A549 (cell line): ENCODE results near the gene BEX3. TPM values are rescaled to one million over a fixed set of nuclear protein-coding genes. Genes with fewer than 3 reads are reported as not detected.
"Not testable (repeated sequence)": the region's sequence is repeated elsewhere in the genome, so short reads cannot be mapped to it uniquely, and the experiment has no call there.

Experiments used
- ATAC-seq, 2 experiments: fragments of 200-7000 bp in 1 of 2; fragments of >200 bp in 1 of 2; cut with Nextera tagmentation in 1 of 2; cut with Tn5 transposase in 1 of 2; 3 replicates each; pipeline versions ENCODE4 v1.8.0 to v1.9.1; 2018 to 2020; ENCODE audit warnings: mild to moderate bottlenecking in 1 of 2, moderate library complexity in 1 of 2
- CTCF ChIA-PET: fragments of 300-600 bp; sonication (Branson Sonifier 250); formaldehyde crosslinking; extraction: SDS; loops from one replicate; lab custom pipeline; 2021; ENCODE audit warnings: antibody characterized with exemption, inconsistent platforms; lab: Yijun Ruan, JAX
- POLR2A ChIA-PET: fragments of 350-600 bp; formaldehyde crosslinking; extraction: SDS; loops from one replicate; lab custom pipeline; 2021; ENCODE audit warnings: antibody characterized with exemption, inconsistent platforms; lab: Yijun Ruan, JAX
- DNase-seq, 2 experiments: peaks; one replicate each; pipeline versions ENCODE4 v3.0.0 to v3.0.0-alpha.2; 2011 to 2016; ENCODE audit warnings: low read depth in 1 of 2, low spot score in 1 of 2
- FAIRE-seq: peaks from 2 replicates; lab custom pipeline; 2011; peaks lifted over from hg19 to GRCh38; lab: Jason Lieb, UNC
- H3K27ac ChIP-seq, 2 experiments: fragments of >200 bp; sonication (Bioruptor Twin); formaldehyde crosslinking; 3 replicates each; pipeline ENCODE4 v1.5.1; 2016 to 2017
- H3K4me1 ChIP-seq: fragments of >200 bp; sonication (Bioruptor Twin); formaldehyde crosslinking; 3 replicates; pipeline ENCODE4 v1.6.1; 2016
- H3K4me2 ChIP-seq: fragments of >200 bp; sonication (Bioruptor Twin); formaldehyde crosslinking; 3 replicates; pipeline ENCODE4 v1.6.1; 2016
- H3K4me3 ChIP-seq: fragments of >200 bp; sonication (Bioruptor Twin); formaldehyde crosslinking; 3 replicates; pipeline ENCODE4 v1.5.1; 2016
- H3K9me3 ChIP-seq: fragments of >200 bp; sonication (Bioruptor Twin); formaldehyde crosslinking; 3 replicates; pipeline ENCODE4 v1.6.1; 2016
- ATOH8 ChIP-seq: fragments of 250-450 bp; sonication (Bioruptor Pico); IDR thresholded peaks from 2 replicates; pipeline ENCODE4 v1.5.0; 2020; ENCODE audit warnings: low read depth, mild to moderate bottlenecking, moderate library complexity
- CEBPB ChIP-seq, 2 experiments: fragments of >200 bp in 1 of 2; sonication (Bioruptor Twin) in 1 of 2; formaldehyde crosslinking in 1 of 2; IDR thresholded peaks; 2 replicates each; pipeline ENCODE4 v1.6.1; 2012 to 2016
- CHD4 ChIP-seq: fragments of 200-600 bp; sonication (generic); IDR thresholded peaks from 2 replicates; pipeline ENCODE4 v1.6.1; 2016; ENCODE audit warnings: antibody characterized with exemption, mild to moderate bottlenecking, borderline replicate concordance
- E2F6 ChIP-seq: IDR thresholded peaks from 2 replicates; pipeline ENCODE4 v1.6.1; 2012; ENCODE audit warnings: low read depth, borderline replicate concordance
- EHF ChIP-seq: fragments of 250-450 bp; sonication (Bioruptor Pico); IDR thresholded peaks from 2 replicates; pipeline ENCODE4 v1.5.0; 2020; ENCODE audit warnings: mild to moderate bottlenecking
- EP300 ChIP-seq, 2 experiments: fragments of >200 bp; sonication (Bioruptor Twin); formaldehyde crosslinking; IDR thresholded peaks; 2 replicates in 1 of 2; 3 replicates in 1 of 2; pipeline ENCODE4 v1.6.1; 2016 to 2017
- FOSB ChIP-seq: fragments of 250-450 bp; sonication (Bioruptor Pico); IDR thresholded peaks from 2 replicates; pipeline ENCODE4 v1.5.0; 2020; ENCODE audit warnings: mild to moderate bottlenecking, moderate library complexity
- HES2 ChIP-seq: fragments of >200 bp; sonication (Bioruptor Twin); formaldehyde crosslinking; IDR thresholded peaks from 2 replicates; pipeline ENCODE4 v1.6.1; 2016
- HMGXB4 ChIP-seq: fragments of 250-450 bp; sonication (Bioruptor Pico); IDR thresholded peaks from 2 replicates; pipeline ENCODE4 v1.5.0; 2021; ENCODE audit warnings: mild to moderate bottlenecking, moderate library complexity, borderline replicate concordance
- JUNB ChIP-seq: fragments of >200 bp; sonication (Bioruptor Twin); formaldehyde crosslinking; IDR thresholded peaks from 2 replicates; pipeline ENCODE4 v1.6.1; 2016
- MAFK ChIP-seq: fragments of 450-650 bp; IDR thresholded peaks from 2 replicates; pipeline ENCODE4 v1.6.1; 2014; ENCODE audit not compliant: partially characterized antibody
- MAX ChIP-seq: IDR thresholded peaks from 2 replicates; pipeline ENCODE4 v1.6.1; 2012
- MAZ ChIP-seq: fragments of 150-350 bp; IDR thresholded peaks from 2 replicates; pipeline ENCODE4 v1.6.1; 2014; ENCODE audit warnings: antibody characterized with exemption, low read depth, low read length, borderline replicate concordance
- MYC ChIP-seq: IDR thresholded peaks from 2 replicates; pipeline ENCODE4 v1.6.1; 2012; ENCODE audit warnings: mild to moderate bottlenecking, inconsistent platforms, low read length, improper control_type of control experiment, borderline replicate concordance
- POLR2A ChIP-seq: IDR thresholded peaks from 2 replicates; pipeline ENCODE4 v1.6.1; 2012; ENCODE audit warnings: mild to moderate bottlenecking, low read length
- RAD21 ChIP-seq, 2 experiments: fragments of >200 bp in 1 of 2; sonication (Bioruptor Twin) in 1 of 2; formaldehyde crosslinking in 1 of 2; IDR thresholded peaks in 1 of 2; conservative IDR thresholded peaks in 1 of 2; 2 replicates in 1 of 2; 3 replicates in 1 of 2; pipeline ENCODE4 v1.6.1; 2012 to 2018; ENCODE audit warnings: inconsistent platforms in 1 of 2
- RNF2 ChIP-seq: fragments of 200-600 bp; sonication (generic); IDR thresholded peaks from 2 replicates; pipeline ENCODE4 v1.6.1; 2016; ENCODE audit warnings: low read depth, mild to moderate bottlenecking, antibody characterized with exemption, moderate library complexity, borderline replicate concordance
- SMC3 ChIP-seq: fragments of >200 bp; sonication (Bioruptor Twin); formaldehyde crosslinking; IDR thresholded peaks from 3 replicates; pipeline ENCODE4 v1.6.1; 2018; ENCODE audit warnings: inconsistent platforms
- SREBF2 ChIP-seq: fragments of 450-650 bp; IDR thresholded peaks from 2 replicates; pipeline ENCODE4 v1.6.1; 2014; ENCODE audit warnings: mild to moderate bottlenecking, moderate library complexity
- WGBS: methylation state at CpG from one replicate; pipeline ENCODE4 v1.1.6; 2017; ENCODE audit errors: missing lambda C conversion rate; 5-methylcytosine and 5-hydroxymethylcytosine counted together
- polyA plus RNA-seq, 4 experiments: library from polyadenylated mRNA; depleted of rRNA in 3 of 4; stranded (reverse); fragments of >200 nt; fragmentation: RNase III in 1 of 4; extraction: RNeasy Plus Mini Kit Qiagen cat#74134 plus additional on column Dnase treatment in 1 of 4; gene quantifications; 2 replicates in 3 of 4; 3 replicates in 1 of 4; pipeline ENCODE4 v1.2.3, GENCODE V29; 2011 to 2017
- TF ChIP-seq, protein P1 (sequence below): IDR thresholded peaks from 2 replicates; pipeline ENCODE4 v1.6.1; 2012
- TF ChIP-seq, protein P2 (sequence below): fragments of 450-650 bp; IDR thresholded peaks from 2 replicates; pipeline ENCODE4 v1.6.1; 2014; ENCODE audit warnings: antibody characterized with exemption
- TF ChIP-seq, protein P3 (sequence below): fragments of 150-350 bp; IDR thresholded peaks from 2 replicates; pipeline ENCODE4 v1.6.1; 2014; ENCODE audit warnings: low read depth, mild to moderate bottlenecking, low read length

BEX3 gene
- polyA plus RNA-seq, 2 of the 4 experiments (the other 2 are of a cell fraction): 382 to 404 TPM

- 5% methylated on average over 12 of the region's 13 CpGs for WGBS
- ChIA-PET CTCF (interaction anchor here (0.6 to 1.7 kb wide), 3 partner anchors 13 to 131 kb away, joined by 5 to 7 read pairs (median 6); no protein-coding TSS in a partner anchor), POLR2A (interaction anchor here (1.0 to 1.7 kb wide), 4 partner anchors 11 to 107 kb away, joined by 3 to 14 read pairs (median 6); partner anchors contain the start of gene BEX3)
- ATAC-seq (peak; percentile 50 to 61; a peak in 4 of 6 replicates), FAIRE-seq (no peak), DNase-seq (no peak)
- Histone ChIP-seq H3K4me2 (peak overlapping the region; percentile 89), H3K27ac (peak overlapping the region; percentile 81 to 85), H3K9me3 (no peaks in the 10 kb centered on the region), H3K4me1 (peaks cover 14% of the 10 kb centered on the region), H3K4me3 (peak overlapping the region; percentile 59)
- TF ChIP-seq, protein P1, sequence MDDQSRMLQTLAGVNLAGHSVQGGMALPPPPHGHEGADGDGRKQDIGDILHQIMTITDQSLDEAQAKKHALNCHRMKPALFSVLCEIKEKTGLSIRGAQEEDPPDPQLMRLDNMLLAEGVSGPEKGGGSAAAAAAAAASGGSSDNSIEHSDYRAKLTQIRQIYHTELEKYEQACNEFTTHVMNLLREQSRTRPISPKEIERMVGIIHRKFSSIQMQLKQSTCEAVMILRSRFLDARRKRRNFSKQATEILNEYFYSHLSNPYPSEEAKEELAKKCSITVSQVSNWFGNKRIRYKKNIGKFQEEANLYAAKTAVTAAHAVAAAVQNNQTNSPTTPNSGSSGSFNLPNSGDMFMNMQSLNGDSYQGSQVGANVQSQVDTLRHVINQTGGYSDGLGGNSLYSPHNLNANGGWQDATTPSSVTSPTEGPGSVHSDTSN: no peak
- TF ChIP-seq MAZ (no peak), RNF2 (no peak)
- TF ChIP-seq, protein P2, sequence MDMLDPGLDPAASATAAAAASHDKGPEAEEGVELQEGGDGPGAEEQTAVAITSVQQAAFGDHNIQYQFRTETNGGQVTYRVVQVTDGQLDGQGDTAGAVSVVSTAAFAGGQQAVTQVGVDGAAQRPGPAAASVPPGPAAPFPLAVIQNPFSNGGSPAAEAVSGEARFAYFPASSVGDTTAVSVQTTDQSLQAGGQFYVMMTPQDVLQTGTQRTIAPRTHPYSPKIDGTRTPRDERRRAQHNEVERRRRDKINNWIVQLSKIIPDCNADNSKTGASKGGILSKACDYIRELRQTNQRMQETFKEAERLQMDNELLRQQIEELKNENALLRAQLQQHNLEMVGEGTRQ: no peak
Observed at GRCh38 chrX:103356858-103357257, 19.5 kb upstream of the BEX3 start.

DNA sequence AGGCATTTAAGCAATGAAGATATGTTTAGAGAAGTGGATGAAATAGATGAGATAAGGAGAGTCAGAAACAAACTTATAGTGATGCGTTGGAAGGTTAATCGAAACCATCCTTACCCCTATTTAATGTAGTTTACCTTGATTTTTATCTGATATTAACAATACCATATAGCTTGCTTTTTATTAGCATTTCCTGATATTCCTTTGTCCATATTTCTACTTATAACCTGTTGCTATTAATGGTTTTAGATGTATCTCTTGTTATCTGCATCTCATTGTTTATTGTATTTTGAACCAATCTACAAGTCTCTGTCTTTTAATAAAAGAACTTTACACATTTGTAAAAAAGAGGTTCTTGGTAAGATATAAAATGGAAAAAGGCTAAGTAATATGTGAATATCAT, 18.5 kb upstream of the BEX3 start:
- Histone ChIP-seq H3K4me2 (peak overlapping the region; percentile 89), H3K4me1 (peaks cover 24% of the 10 kb centered on the region), H3K27ac (no peak overlapping the region), H3K9me3 (no peaks in the 10 kb centered on the region), H3K4me3 (no peak overlapping the region; the same call in 2 of the 3 replicates)
- ChIA-PET CTCF (interaction anchor here (1.3 to 1.8 kb wide), 2 partner anchors 17 to 106 kb away, joined by 4 to 6 read pairs; no protein-coding TSS in a partner anchor), POLR2A (no interaction called here)
- peak; percentile 61 for FAIRE-seq
- DNase-seq: no peak
- WGBS: 96% methylated on average over 2 of the region's 2 CpGs
- TF ChIP-seq FOSB (CRISPR knock-in tag): no peak
- no peak for TF ChIP-seq ATOH8
- no peak for TF ChIP-seq JUNB
- TF ChIP-seq EP300 (IDR thresholded peaks at IDR 0.05): no peak
- no peak for TF ChIP-seq SMC3
- no peak for TF ChIP-seq CEBPB (IDR thresholded peaks at IDR 0.05)
- no peak for TF ChIP-seq MYC
- TF ChIP-seq EHF (CRISPR knock-in tag): no peak
- no peak for TF ChIP-seq HMGXB4 (CRISPR knock-in tag)
- no peak for TF ChIP-seq POLR2A
- no peak for TF ChIP-seq SREBF2
- TF ChIP-seq HES2: no peak
- no peak for TF ChIP-seq MAX
- no peak for TF ChIP-seq RAD21 (conservative IDR thresholded peaks at IDR 0.05 in 1 of 2, IDR thresholded peaks at IDR 0.05 in 1 of 2)
- TF ChIP-seq MAFK: no peak
- no peak for TF ChIP-seq E2F6
- TF ChIP-seq, protein P3, sequence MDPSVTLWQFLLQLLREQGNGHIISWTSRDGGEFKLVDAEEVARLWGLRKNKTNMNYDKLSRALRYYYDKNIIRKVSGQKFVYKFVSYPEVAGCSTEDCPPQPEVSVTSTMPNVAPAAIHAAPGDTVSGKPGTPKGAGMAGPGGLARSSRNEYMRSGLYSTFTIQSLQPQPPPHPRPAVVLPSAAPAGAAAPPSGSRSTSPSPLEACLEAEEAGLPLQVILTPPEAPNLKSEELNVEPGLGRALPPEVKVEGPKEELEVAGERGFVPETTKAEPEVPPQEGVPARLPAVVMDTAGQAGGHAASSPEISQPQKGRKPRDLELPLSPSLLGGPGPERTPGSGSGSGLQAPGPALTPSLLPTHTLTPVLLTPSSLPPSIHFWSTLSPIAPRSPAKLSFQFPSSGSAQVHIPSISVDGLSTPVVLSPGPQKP: no peak
- no peak for TF ChIP-seq CHD4
- ATAC-seq: no peak

DNA sequence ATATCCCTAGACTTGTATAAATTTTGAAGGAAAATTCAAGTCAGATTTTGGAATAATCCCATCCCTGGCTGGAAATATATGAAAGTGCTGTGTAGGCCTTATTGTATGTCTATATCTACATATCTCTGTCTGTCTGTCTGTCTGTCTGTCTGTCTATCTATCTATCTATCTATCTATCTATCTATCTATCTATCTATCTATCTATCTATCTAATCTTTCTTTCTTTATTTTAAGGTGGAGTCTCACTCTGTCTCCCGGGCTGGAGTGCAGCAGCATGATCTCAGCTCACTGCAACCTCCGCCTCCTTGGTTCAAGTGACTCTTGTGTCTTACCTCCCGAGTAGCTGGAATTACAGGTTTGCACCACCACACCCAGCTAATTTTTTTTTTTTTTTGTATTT, 16.7 kb upstream of the BEX3 start:
- H3K4me3 ChIP-seq, FAIRE-seq, DNase-seq, H3K9me3 ChIP-seq, H3K27ac ChIP-seq, H3K4me2 ChIP-seq, ATAC-seq, POLR2A ChIA-PET: not testable (repeated sequence)
- H3K4me1 ChIP-seq: peaks cover 28% of the 10 kb centered on the region
- CTCF ChIA-PET: interaction anchor here (1.0 kb wide), 1 partner anchor 105 kb away, joined by 3 read pairs; no protein-coding TSS in a partner anchor
- 89% methylated on average over 3 of the region's 3 CpGs for WGBS
